AG09309 (cell line): ENCODE results near the gene ROMO1.

ENCODE experiments used
- DNase-seq: peaks from one replicate; pipeline ENCODE4 v3.0.0-alpha.2; 2010; ENCODE audit warnings: low read depth
- H3K4me3 ChIP-seq: 2 replicates; pipeline ENCODE4 v1.5.1; 2011; ENCODE audit warnings: mild to moderate bottlenecking, low read depth, low read length, moderate library complexity; ENCODE audit not compliant: control insufficient read depth
- TF ChIP-seq, protein P1 (sequence below): IDR thresholded peaks from 2 replicates; pipeline ENCODE4 v1.5.1; 2011; ENCODE audit warnings: mild to moderate bottlenecking, low read depth, low read length, inconsistent platforms; ENCODE audit not compliant: insufficient read depth, control insufficient read depth; ENCODE audit errors: missing control alignments

The ROMO1 gene

DNA sequence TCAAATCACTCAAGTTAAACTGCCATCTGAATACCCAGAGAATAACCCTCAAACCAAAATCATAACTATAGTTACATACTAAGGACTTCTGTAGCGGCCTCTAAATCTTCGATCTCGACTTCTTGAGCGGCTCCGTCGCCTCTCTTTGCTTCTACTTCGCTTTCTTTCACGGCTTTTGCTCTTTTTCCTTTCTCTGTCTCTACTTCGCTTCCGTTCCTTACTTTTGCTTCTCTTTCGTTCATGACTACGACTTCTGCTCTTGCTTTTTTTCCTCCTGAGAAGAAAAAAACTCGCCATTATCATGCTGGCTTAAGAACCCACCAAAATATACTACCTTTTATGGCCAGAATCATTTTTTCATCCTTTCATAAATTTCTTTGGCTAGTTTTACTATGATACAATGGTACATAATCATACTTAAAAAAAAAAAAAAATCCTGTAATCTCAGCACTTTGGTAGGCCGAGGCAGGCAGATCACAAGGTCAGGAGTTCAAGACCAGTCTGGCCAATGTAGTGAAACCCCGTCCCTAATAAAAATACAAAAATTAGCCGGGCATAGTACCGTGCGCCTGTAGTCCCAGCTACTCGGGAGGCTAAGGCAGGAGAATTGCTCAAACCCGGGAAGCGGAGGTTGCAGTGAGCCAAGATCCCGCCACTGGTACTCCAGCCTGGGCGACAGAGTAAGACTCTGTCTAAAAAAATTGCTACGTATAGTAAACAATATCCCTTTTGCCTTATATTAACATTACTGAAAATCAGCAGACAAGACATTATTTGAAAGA is 32.8 kb downstream of the ROMO1 start:
- TF ChIP-seq, protein P1, sequence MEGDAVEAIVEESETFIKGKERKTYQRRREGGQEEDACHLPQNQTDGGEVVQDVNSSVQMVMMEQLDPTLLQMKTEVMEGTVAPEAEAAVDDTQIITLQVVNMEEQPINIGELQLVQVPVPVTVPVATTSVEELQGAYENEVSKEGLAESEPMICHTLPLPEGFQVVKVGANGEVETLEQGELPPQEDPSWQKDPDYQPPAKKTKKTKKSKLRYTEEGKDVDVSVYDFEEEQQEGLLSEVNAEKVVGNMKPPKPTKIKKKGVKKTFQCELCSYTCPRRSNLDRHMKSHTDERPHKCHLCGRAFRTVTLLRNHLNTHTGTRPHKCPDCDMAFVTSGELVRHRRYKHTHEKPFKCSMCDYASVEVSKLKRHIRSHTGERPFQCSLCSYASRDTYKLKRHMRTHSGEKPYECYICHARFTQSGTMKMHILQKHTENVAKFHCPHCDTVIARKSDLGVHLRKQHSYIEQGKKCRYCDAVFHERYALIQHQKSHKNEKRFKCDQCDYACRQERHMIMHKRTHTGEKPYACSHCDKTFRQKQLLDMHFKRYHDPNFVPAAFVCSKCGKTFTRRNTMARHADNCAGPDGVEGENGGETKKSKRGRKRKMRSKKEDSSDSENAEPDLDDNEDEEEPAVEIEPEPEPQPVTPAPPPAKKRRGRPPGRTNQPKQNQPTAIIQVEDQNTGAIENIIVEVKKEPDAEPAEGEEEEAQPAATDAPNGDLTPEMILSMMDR, result no peak
- no peak for DNase-seq
- no peak overlapping the region for H3K4me3 ChIP-seq

DNA sequence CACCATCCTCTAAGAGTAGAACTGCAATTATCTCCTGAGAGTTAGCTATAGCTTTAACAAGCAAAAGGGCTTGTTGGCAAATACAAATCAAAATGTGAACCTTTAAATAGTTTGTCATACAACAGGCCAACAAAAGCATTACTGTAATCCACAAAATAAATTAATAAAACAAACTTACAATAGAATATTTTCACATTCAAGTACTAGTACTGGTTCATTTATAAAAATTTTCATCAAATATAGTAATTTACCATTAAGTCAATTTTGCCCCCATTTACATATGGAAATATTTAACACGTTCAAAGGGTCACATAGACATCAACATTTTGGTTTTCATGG is 33.4 kb downstream of the ROMO1 start:
- no peak for DNase-seq
- TF ChIP-seq, protein P1, result no peak

DNA sequence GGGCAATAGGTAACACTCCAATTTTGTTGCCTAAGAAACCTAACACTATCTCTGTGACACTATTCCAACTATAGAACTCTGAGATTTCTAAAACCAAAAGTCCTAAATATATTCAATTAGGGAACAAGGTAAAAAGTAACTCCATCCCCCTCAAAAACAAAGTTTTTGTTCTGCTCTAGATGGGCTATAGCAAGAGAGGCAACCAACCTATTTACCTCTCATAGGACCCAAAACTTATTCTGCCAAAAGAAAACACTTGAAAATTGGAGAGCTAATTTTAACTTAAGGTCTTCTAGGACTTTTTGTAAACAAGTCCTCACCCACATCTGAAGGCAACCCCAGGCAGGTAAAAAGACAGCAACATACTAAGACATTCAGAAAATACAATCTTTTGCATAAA is 35.2 kb downstream of the ROMO1 start:
- TF ChIP-seq, protein P1, result no peak
- no peak overlapping the region for H3K4me3 ChIP-seq
- DNase-seq, result no peak

More for the DNA sequence above, 33.4 kb downstream of the ROMO1 start:
- no peak overlapping the region for H3K4me3 ChIP-seq

DNA sequence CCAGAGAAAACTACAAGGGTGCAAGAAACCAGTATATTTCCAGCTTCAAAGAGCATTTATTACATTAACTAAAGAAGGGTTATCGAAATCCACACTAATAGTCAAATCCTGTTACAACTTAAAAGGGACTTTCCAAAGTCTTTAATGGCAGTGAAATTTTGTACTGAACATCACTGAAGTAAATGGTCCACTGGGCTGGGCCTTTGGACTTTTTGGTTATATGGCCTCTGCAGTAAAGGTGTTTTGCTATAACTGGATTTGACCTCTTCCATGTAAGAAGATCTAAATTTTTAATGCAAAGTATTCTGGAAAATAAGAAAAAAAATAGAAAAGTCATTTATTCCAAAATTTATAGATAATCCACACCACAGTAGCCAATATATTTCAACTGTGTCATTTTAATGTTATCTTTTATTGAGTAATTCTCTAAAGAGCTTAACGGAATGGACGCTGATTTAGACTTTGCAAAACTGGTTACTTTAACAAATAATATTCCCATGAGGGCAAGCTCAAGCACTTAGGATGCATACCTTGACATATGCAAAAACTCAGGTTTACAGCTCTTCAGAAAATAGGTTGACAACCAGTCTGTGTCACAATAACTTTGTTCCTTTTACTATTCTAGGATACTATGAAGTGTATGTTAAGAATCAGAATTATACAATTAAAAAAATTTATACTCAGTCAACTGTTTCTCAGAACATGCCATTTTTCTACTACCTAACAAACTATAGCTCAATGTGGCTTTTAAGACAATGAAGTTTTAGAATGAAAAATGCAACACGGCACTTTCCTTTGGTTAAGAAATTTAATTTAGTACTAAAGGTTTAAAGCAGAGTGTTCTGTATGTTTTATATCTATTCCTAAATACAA is 35.8 kb downstream of the ROMO1 start:
- no peak for DNase-seq
- H3K4me3 ChIP-seq, result no peak overlapping the region
- TF ChIP-seq, protein P1, result no peak

DNA sequence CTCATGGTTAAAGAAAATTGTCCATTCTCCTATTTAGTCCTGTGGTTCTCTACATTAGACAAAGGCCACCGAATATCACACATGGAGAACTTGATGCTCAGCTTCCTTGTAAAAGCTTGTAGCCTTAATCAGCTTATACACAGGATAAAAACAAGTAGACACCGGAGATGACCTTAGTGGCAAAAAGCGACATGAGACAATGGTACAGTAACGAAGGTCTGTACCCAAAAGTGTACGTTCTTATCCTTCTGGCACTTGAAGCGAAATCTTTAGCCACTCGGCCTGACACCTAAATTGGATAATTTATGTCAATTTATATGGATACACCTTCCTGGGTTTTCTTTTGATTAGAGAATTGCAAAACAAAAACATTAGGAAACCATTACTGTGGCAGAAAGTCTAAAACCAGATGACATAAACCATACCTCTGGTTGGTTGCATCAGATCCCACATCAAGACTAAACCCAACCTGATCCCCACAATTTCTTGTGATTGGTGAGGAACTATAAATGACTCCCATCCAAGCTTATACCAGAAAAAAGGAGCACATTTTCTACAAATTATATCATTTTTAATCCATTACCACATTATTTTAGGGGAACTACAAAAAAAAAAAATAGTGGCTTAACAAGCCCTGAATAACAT is 36.7 kb downstream of the ROMO1 start:
- DNase-seq, result no peak
- TF ChIP-seq, protein P1, result no peak
- H3K4me3 ChIP-seq, result no peak overlapping the region

DNA sequence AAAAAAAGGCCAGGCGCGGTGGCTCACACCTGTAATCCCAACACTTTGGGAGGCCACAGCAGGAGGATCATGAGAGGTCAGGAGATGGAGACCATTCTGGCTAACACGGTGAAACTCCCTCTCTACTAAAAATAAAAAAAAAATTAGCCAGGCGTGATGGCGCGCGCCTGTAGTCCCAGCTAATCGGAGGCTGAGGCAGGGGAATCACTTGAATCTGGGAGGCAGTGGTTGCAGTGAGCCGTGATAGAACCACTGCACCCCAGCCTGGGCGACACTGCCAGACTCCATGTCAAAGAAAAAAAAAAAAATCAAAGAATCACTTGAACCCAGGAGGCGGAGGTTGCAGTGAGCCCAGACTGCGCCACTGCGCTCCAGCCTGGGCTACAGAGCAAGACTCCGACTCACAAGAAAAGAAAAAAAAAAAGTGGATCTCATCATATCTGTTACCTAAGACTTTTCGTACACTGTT is 38.7 kb downstream of the ROMO1 start:
- H3K4me3 ChIP-seq, result no peak overlapping the region
- DNase-seq, result no peak

More for the DNA sequence above, 38.7 kb downstream of the ROMO1 start:
- TF ChIP-seq, protein P1, result no peak
